Right kidney (tissue), 1 donor: ENCODE data around the gene QSOX2.
"Not testable (repeated sequence)": the region's sequence is repeated elsewhere in the genome, so short reads cannot be mapped to it uniquely, and the experiment has no call there.

ENCODE experiments used
- DNase-seq: peaks from one replicate; pipeline ENCODE4 v3.0.0-alpha.2; 2016

QSOX2 gene

GRCh38 chr9:136236471-136237410 is 8.9 kb downstream of the QSOX2 start:
- DNase-seq = not testable (repeated sequence)

- no peak for DNase-seq
Observed at GRCh38 chr9:136235709-136236455, 9.7 kb downstream of the QSOX2 start.

- DNase-seq = no peak
Observed at GRCh38 chr9:136235171-136235570, 10.4 kb downstream of the QSOX2 start.

GRCh38 chr9:136234597-136234996 is 11.0 kb downstream of the QSOX2 start:
- no peak for DNase-seq

GRCh38 chr9:136233868-136234267 is 11.7 kb downstream of the QSOX2 start:
- DNase-seq = no peak

GRCh38 chr9:136233411-136233810 is 12.2 kb downstream of the QSOX2 start:
- no peak for DNase-seq

GRCh38 chr9:136232969-136233368 is 12.6 kb downstream of the QSOX2 start:
- no peak for DNase-seq

GRCh38 chr9:136231478-136232297 is 13.9 kb downstream of the QSOX2 start:
- DNase-seq = no peak

GRCh38 chr9:136230773-136231172 is 14.8 kb downstream of the QSOX2 start:
- DNase-seq = no peak

GRCh38 chr9:136230365-136230764 is 15.2 kb downstream of the QSOX2 start:
- no peak for DNase-seq

GRCh38 chr9:136229096-136230065 is 16.2 kb downstream of the QSOX2 start:
- DNase-seq = no peak

- no peak for DNase-seq
Observed at GRCh38 chr9:136228107-136228875, 17.3 kb downstream of the QSOX2 start.

- DNase-seq = no peak
Observed at GRCh38 chr9:136226680-136227407, 18.8 kb downstream of the QSOX2 start.

GRCh38 chr9:136225748-136226679 is 19.6 kb downstream of the QSOX2 start:
- DNase-seq = no peak

GRCh38 chr9:136225366-136225747 is 20.3 kb downstream of the QSOX2 start:
- no peak for DNase-seq

GRCh38 chr9:136223871-136224640 is 21.6 kb downstream of the QSOX2 start:
- DNase-seq = no peak

GRCh38 chr9:136222906-136223285 is 22.7 kb downstream of the QSOX2 start:
- DNase-seq = no peak
